IMR-90 (cell line): ENCODE data around the gene UBA7. TPM values are rescaled to one million over a fixed set of nuclear protein-coding genes. Genes with fewer than 3 reads are reported as not detected.

Experiments used
- ATAC-seq: fragments of 200-7000 bp; cut with Tn5 transposase; 2 replicates; pipeline ENCODE4 v1.9.1; 2020; ENCODE audit warnings: low read depth, mild to moderate bottlenecking, moderate library complexity
- BruUV-seq: library from RNA; stranded (reverse); fragments of 400-500 nt; replicated peaks from 2 replicates; lab custom pipeline; 2021; lab: Mats Ljungman, UMichigan
- CTCF ChIA-PET: fragments of 300-600 bp; formaldehyde crosslinking; extraction: SDS; loops from one replicate; lab custom pipeline; 2021; ENCODE audit warnings: antibody characterized with exemption; lab: Yijun Ruan, JAX
- POLR2A ChIA-PET: fragments of 300-600 bp; sonication (Branson Sonifier 250); formaldehyde crosslinking; loops from one replicate; lab custom pipeline; 2022; ENCODE audit warnings: antibody characterized with exemption; ENCODE audit not compliant: unreplicated experiment; lab: Charles Lee
- DNase-seq: peaks from one replicate; pipeline ENCODE4 v3.0.0; 2013
- H2AFZ ChIP-seq: replicated peaks from 2 replicates; pipeline ENCODE3; 2013; ENCODE audit warnings: low read length, mild to moderate bottlenecking; ENCODE audit not compliant: poor library complexity
- H2AK5ac ChIP-seq: 2 replicates; pipeline ENCODE4 v1.6.1; 2013; ENCODE audit warnings: low read depth, low read length, inconsistent platforms
- H2AK9ac ChIP-seq: replicated peaks from 2 replicates; pipeline ENCODE3; 2013; ENCODE audit warnings: mild to moderate bottlenecking, low read depth, low read length, moderate library complexity; ENCODE audit not compliant: poor library complexity
- H2BK120ac ChIP-seq: 2 replicates; pipeline ENCODE4 v1.6.1; 2013; ENCODE audit warnings: low read depth, low read length, inconsistent platforms
- H2BK15ac ChIP-seq: 3 replicates; pipeline ENCODE4 v1.6.1; 2013; ENCODE audit warnings: low read depth, low read length, inconsistent platforms
- H2BK20ac ChIP-seq: 2 replicates; pipeline ENCODE4 v1.6.1; 2013; ENCODE audit warnings: low read depth, mild to moderate bottlenecking, inconsistent platforms, low read length, moderate library complexity
- H2BK5ac ChIP-seq: 2 replicates; pipeline ENCODE4 v1.6.1; 2013; ENCODE audit warnings: mild to moderate bottlenecking, low read depth, low read length, inconsistent platforms; ENCODE audit not compliant: poor library complexity, severe bottlenecking
- H3K14ac ChIP-seq: replicated peaks from 2 replicates; pipeline ENCODE4 v1.6.1; 2013; ENCODE audit warnings: low read depth, low read length, inconsistent platforms
- H3K18ac ChIP-seq: 2 replicates; pipeline ENCODE4 v1.6.1; 2013; ENCODE audit warnings: low read depth, low read length, control low read depth
- H3K23ac ChIP-seq: 2 replicates; pipeline ENCODE4 v1.6.1; 2013; ENCODE audit warnings: low read depth, low read length, inconsistent platforms
- H3K27ac ChIP-seq: 2 replicates; pipeline ENCODE4 v1.5.1; 2013; ENCODE audit warnings: mild to moderate bottlenecking, control low read depth, low read length; ENCODE audit not compliant: insufficient read depth
- H3K27me3 ChIP-seq: 2 replicates; pipeline ENCODE4 v1.6.1; 2013; ENCODE audit warnings: low read length; ENCODE audit not compliant: control insufficient read depth, insufficient read depth
- H3K36me3 ChIP-seq: 2 replicates; pipeline ENCODE4 v1.6.1; 2013; ENCODE audit warnings: low read length, mixed read lengths; ENCODE audit not compliant: control insufficient read depth, insufficient read depth
- H3K4ac ChIP-seq: 2 replicates; pipeline ENCODE4 v1.6.1; 2013; ENCODE audit warnings: low read depth, low read length, inconsistent platforms
- H3K4me1 ChIP-seq: 2 replicates; pipeline ENCODE4 v1.6.1; 2013; ENCODE audit warnings: low read length, mixed read lengths; ENCODE audit not compliant: control insufficient read depth, insufficient read depth
- H3K4me2 ChIP-seq: 2 replicates; pipeline ENCODE4 v1.6.1; 2013; ENCODE audit warnings: low read depth, mild to moderate bottlenecking, control low read depth, low read length, moderate library complexity
- H3K4me3 ChIP-seq: 2 replicates; pipeline ENCODE4 v1.5.1; 2013; ENCODE audit warnings: low read depth, mild to moderate bottlenecking, control low read depth, low read length, moderate library complexity; ENCODE audit not compliant: insufficient read depth
- H3K56ac ChIP-seq: 2 replicates; pipeline ENCODE4 v1.6.1; 2013; ENCODE audit warnings: low read length, inconsistent platforms; ENCODE audit not compliant: insufficient read depth; ENCODE audit errors: extremely low read depth
- H3K79me1 ChIP-seq, 2 experiments: 2 replicates each; pipeline ENCODE4 v1.6.1; 2013; ENCODE audit warnings: low read length in 2 of 2, inconsistent platforms in 1 of 2, low read depth in 1 of 2
- H3K9ac ChIP-seq: 2 replicates; pipeline ENCODE4 v1.6.1; 2013; ENCODE audit warnings: low read depth, low read length, control low read depth
- H3K9me1 ChIP-seq: 2 replicates; pipeline ENCODE4 v1.6.1; 2013; ENCODE audit warnings: low read length, inconsistent platforms; ENCODE audit not compliant: insufficient read depth
- H3K9me3 ChIP-seq: 2 replicates; pipeline ENCODE4 v1.6.1; 2013; ENCODE audit warnings: low read length; ENCODE audit not compliant: control insufficient read depth, insufficient read depth
- H4K20me1 ChIP-seq: 2 replicates; pipeline ENCODE4 v1.6.1; 2013; ENCODE audit warnings: low read length, inconsistent platforms; ENCODE audit not compliant: insufficient read depth
- H4K5ac ChIP-seq: 2 replicates; pipeline ENCODE4 v1.6.1; 2013; ENCODE audit warnings: mild to moderate bottlenecking, low read depth, low read length, control low read depth
- H4K8ac ChIP-seq, 2 experiments: 2 replicates each; pipeline ENCODE4 v1.6.1; 2013; ENCODE audit warnings: low read depth in 2 of 2, low read length in 2 of 2, control low read depth in 1 of 2, inconsistent platforms in 1 of 2
- H4K91ac ChIP-seq: 2 replicates; pipeline ENCODE4 v1.6.1; 2013; ENCODE audit warnings: low read depth, low read length, inconsistent platforms; ENCODE audit not compliant: insufficient read depth
- BHLHE40 ChIP-seq: fragments of 150-350 bp; IDR thresholded peaks from 2 replicates; pipeline ENCODE4 v1.6.1; 2016; ENCODE audit warnings: mild to moderate bottlenecking, low read depth, low read length
- CEBPB ChIP-seq: IDR thresholded peaks from 2 replicates; pipeline ENCODE4 v1.6.1; 2012; ENCODE audit warnings: low read depth, low read length, improper control_type of control experiment
- CHD1 ChIP-seq: IDR thresholded peaks from 2 replicates; pipeline ENCODE4 v1.6.1; 2012; ENCODE audit warnings: low read depth, low read length, improper control_type of control experiment
- CTCF ChIP-seq: conservative IDR thresholded peaks from 2 replicates; pipeline ENCODE4 v1.5.1; 2012; ENCODE audit warnings: mild to moderate bottlenecking, low read depth, low read length, improper control_type of control experiment
- ELK1 ChIP-seq: fragments of 150-350 bp; IDR thresholded peaks from 2 replicates; pipeline ENCODE4 v1.6.1; 2016; ENCODE audit warnings: low read depth, mild to moderate bottlenecking, low read length, moderate library complexity, borderline replicate concordance
- FOS ChIP-seq: fragments of 150-350 bp; IDR thresholded peaks from 2 replicates; pipeline ENCODE4 v1.6.1; 2016; ENCODE audit warnings: low read depth, low read length
- MAFK ChIP-seq: IDR thresholded peaks from 2 replicates; pipeline ENCODE4 v1.6.1; 2012; ENCODE audit warnings: low read depth, low read length, improper control_type of control experiment
- MAZ ChIP-seq: IDR thresholded peaks from 2 replicates; pipeline ENCODE4 v1.6.1; 2012; ENCODE audit warnings: low read depth, mild to moderate bottlenecking, low read length, improper control_type of control experiment, moderate library complexity, borderline replicate concordance
- MXI1 ChIP-seq: IDR thresholded peaks from 2 replicates; pipeline ENCODE4 v1.6.1; 2012; ENCODE audit warnings: low read depth, mild to moderate bottlenecking, low read length, moderate library complexity, borderline replicate concordance
- NFE2L2 ChIP-seq: fragments of 150-350 bp; IDR thresholded peaks from 2 replicates; pipeline ENCODE4 v1.6.1; 2016; ENCODE audit warnings: low read depth, mild to moderate bottlenecking, low read length
- POLR2A ChIP-seq: IDR thresholded peaks from 2 replicates; pipeline ENCODE4 v1.6.1; 2012; ENCODE audit warnings: mild to moderate bottlenecking, low read depth, low read length
- RAD21 ChIP-seq: IDR thresholded peaks from 2 replicates; pipeline ENCODE4 v1.6.1; 2012; ENCODE audit warnings: low read length, improper control_type of control experiment
- RCOR1 ChIP-seq: IDR thresholded peaks from 2 replicates; pipeline ENCODE4 v1.6.1; 2012; ENCODE audit warnings: mild to moderate bottlenecking, low read length, improper control_type of control experiment; ENCODE audit not compliant: insufficient replicate concordance
- RFX5 ChIP-seq: IDR thresholded peaks from 2 replicates; pipeline ENCODE4 v1.8.0; 2012; ENCODE audit warnings: low read depth, mild to moderate bottlenecking, low read length, moderate library complexity
- SMC3 ChIP-seq: fragments of 150-350 bp; IDR thresholded peaks from 2 replicates; pipeline ENCODE4 v1.6.1; 2016; ENCODE audit warnings: low read depth, mild to moderate bottlenecking, antibody characterized with exemption, low read length, moderate library complexity
- USF2 ChIP-seq: fragments of 150-350 bp; IDR thresholded peaks from 2 replicates; pipeline ENCODE4 v1.6.1; 2017; ENCODE audit warnings: mild to moderate bottlenecking, antibody characterized with exemption, low read length, low read depth
- WGBS, 2 experiments: methylation state at CpG; one replicate each; pipeline versions ENCODE4 v1.1.5 to v1.1.7; 2013; ENCODE audit warnings: missing lambda C conversion rate in 2 of 2; ENCODE audit not compliant: insufficient read length in 1 of 2; ENCODE audit errors: extremely low coverage in 2 of 2; 5-methylcytosine and 5-hydroxymethylcytosine counted together
- dilution Hi-C: fragments of 300-500 bp; cut with HindIII; formaldehyde crosslinking; loops from one replicate; pipeline ENCODE4 v1.14.3; 2018; ENCODE audit warnings: low sequenced_read_pairs; ENCODE audit not compliant: unreplicated experiment
- in situ Hi-C: fragments of 300-500 bp; cut with MboI; formaldehyde crosslinking; loops from 3 replicates; pipeline ENCODE4 v1.14.3; 2019; ENCODE audit warnings: low sequenced_read_pairs, inconsistent platforms, mixed read lengths
- intact Hi-C: fragments of 100-400 bp; cut with micrococcal nuclease; formaldehyde crosslinking; loops from 2 replicates; pipeline ENCODE4 v1.10.0; 2022
- polyA plus RNA-seq, 3 experiments: library from polyadenylated mRNA; depleted of rRNA; stranded (reverse); fragments of >200 nt; gene quantifications; 2 replicates each; pipeline ENCODE4 v1.2.3, GENCODE V29; 2012; ENCODE audit warnings: low replicate concordance in 1 of 3
- total RNA-seq: library from RNA; depleted of rRNA; stranded (reverse); fragments of >200 nt; gene quantifications from 2 replicates; pipeline ENCODE4 v1.2.3, GENCODE V29; 2012

The UBA7 gene
- total and polyA plus RNA-seq, 2 of the 4 experiments (the other 2 are of a cell fraction) = 18.6 to 57.8 TPM

GRCh38 chr3:49787182-49787464, 26.6 kb downstream of the UBA7 start:
- no TSS peak for BruUV-seq

More at GRCh38 chr3:49787182-49787464, 26.6 kb downstream of the UBA7 start:
- H4K5ac ChIP-seq = peak overlapping the region; percentile 92
- intact Hi-C loops = no loop called here
- peak overlapping the region; percentile 8; the same call in 1 of the 2 replicates for H3K23ac ChIP-seq
- peak overlapping the region; percentile 85 for H3K4ac ChIP-seq
- no peak for TF ChIP-seq POLR2A
- TF ChIP-seq MXI1 = no peak
- TF ChIP-seq FOS = no peak
- no peak for TF ChIP-seq RCOR1
- TF ChIP-seq CEBPB = no peak
- TF ChIP-seq MAZ = no peak
- TF ChIP-seq SMC3 = no peak
- no peak for TF ChIP-seq CHD1
- TF ChIP-seq MAFK = no peak
- TF ChIP-seq CTCF = no peak
- no peak for TF ChIP-seq RFX5
- TF ChIP-seq RAD21 = no peak
- TF ChIP-seq BHLHE40 = no peak
- TF ChIP-seq USF2 = no peak
- no peak for TF ChIP-seq NFE2L2
- no peak for TF ChIP-seq ELK1
- H3K4me3 ChIP-seq = no peak overlapping the region
- H3K4me1 ChIP-seq = peaks cover 7% of the 10 kb centered on the region
- H3K9ac ChIP-seq = peak overlapping the region; percentile 76
- DNase-seq (no peak), ATAC-seq (no peak)
- H3K4me2 ChIP-seq = peak overlapping the region; percentile 79
- H3K9me3 ChIP-seq = no peaks in the 10 kb centered on the region
- H2BK5ac ChIP-seq = peak overlapping the region; percentile 61
- dilution Hi-C loops = no loop called here
- H4K8ac ChIP-seq = peak overlapping the region; percentile 92 to 99
- H2AFZ ChIP-seq = peak overlapping the region; percentile 89
- H3K9me1 ChIP-seq = peaks cover 5% of the 10 kb centered on the region
- 100% methylated on average over 1 of the region's 3 CpGs; no CpG with 5 or more reads in 1 of the 2 experiments for WGBS, 2 experiments
- H2BK15ac ChIP-seq = no peak overlapping the region
- peak overlapping the region; percentile 88; the same call in 1 of the 2 replicates for H4K91ac ChIP-seq
- H3K18ac ChIP-seq = no peak overlapping the region
- H2AK9ac ChIP-seq = peak overlapping the region; percentile 85
- H3K56ac ChIP-seq = no peak overlapping the region
- ChIA-PET POLR2A (no interaction called here), CTCF (no interaction called here)
- peak overlapping the region; percentile 73; the same call in 1 of the 2 replicates for H3K14ac ChIP-seq
- 0 out of 2 replicates have a peak overlapping the region, but pooled peaks have one; percentile 20 for H2BK20ac ChIP-seq
- H3K79me1 ChIP-seq = peaks cover 4 to 40% of the 10 kb centered on the region in 2 experiments
- H3K27ac ChIP-seq = peak overlapping the region; percentile 85
- in situ Hi-C loops = no loop called here
- no peak overlapping the region for H2BK120ac ChIP-seq
- H4K20me1 ChIP-seq = peaks cover 10% of the 10 kb centered on the region; the same call in 1 of the 2 replicates
- H3K36me3 ChIP-seq = peaks cover 8% of the 10 kb centered on the region
- H2AK5ac ChIP-seq = peak overlapping the region; percentile 84
- H3K27me3 ChIP-seq = peaks cover under 1% of the 10 kb centered on the region; the same call in 1 of the 2 replicates
